HG03060 (cell line): ENCODE data around the gene PAFAH1B2.
"Not testable (repeated sequence)": the region's sequence is repeated elsewhere in the genome, so short reads cannot be mapped to it uniquely, and the experiment has no call there.

ENCODE experiments used
- ATAC-seq: cut with Tn5 transposase; IDR thresholded peaks from one replicate; pipeline ENCODE4 v1.9.1; 2021; ENCODE audit warnings: low read depth, moderate number of reproducible peaks; ENCODE audit not compliant: unreplicated experiment

The PAFAH1B2 gene

DNA sequence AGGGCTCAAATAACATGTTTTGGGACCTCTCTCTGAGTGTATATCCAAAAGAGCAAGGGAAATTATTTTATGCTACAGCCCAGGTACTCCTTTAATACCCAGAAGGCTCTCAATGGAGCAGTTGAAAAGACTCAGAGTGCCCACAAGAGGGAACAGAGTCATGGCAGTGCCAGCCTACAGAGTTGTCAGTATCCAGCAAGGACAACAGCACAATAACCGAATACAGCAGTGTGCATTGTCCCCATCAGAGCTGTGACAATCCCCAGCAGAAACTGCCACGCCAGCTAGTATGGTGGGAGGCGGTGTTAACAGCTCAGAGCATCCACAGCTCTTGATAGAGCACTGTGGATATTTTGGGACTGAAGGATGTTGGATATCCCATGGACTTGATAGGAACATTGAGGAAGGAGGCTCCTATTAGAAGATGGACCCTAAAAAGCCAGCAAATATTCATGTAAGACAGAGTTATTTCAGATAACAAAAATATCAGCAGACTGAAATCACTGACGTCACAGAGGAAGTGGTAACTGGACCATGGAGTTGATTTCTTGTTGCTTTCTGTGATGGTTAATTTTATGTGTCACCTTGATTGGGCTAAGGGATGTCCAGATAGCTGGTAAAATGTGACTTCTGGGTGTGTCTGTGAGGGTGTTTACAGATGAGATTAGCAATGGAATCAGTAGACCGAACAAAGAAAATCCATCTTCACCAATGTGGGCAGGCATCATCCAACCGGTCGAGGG, 17.7 kb upstream of the PAFAH1B2 start:
- ATAC-seq = no peak

DNA sequence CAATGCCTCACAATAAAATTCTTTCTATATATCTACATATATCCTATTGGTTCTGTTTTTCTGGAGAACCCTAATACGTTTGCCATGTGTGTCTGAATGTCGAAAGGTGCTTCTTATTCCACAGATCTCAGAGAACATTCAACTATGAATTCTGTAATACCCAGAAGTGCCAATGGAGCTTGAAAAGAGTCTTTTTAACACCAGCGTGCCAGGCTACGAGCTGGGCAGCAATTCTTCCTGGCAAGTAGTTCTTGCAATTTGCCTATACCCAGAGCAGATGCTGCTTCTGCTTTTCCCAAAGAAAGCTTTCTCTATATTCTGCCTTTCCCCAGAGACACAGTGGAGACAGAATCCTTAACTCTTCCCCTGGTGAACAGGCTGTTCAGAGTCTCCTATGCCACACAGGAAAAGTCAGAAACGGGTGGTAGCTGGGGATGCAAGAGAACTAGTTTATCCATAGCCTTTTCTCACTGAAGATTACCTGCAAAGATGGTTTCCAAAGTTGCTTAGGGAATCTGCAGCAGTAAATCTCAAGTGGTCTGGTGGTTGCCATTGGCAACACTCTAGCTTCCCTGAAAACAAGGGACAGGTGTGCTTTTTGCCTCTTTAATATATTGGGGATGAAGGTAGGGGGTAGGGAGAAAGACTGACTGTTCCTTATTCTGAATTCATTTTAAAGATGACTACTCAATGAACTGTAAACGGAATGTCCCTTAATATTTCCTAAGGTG, 16.8 kb upstream of the PAFAH1B2 start:
- no peak for ATAC-seq

DNA sequence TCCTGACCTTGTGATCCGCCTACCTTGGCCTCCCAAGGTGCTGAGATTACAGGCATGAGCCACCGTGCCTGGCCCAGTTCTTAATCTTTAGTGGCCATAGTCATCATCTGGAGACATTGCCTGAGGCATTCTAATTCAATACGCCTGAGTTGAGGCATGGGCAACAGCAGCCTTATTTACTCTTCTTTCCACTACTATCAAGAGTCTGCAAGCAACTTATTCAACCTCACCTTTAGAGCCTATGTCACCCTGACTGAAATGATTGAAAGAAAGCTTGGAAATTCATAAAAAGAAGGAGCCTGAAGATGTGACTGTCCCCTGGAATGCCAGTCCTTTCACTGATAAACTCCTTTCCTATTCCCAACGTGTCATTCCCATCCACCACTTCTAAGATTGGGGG, 15.8 kb upstream of the PAFAH1B2 start:
- no peak for ATAC-seq

DNA sequence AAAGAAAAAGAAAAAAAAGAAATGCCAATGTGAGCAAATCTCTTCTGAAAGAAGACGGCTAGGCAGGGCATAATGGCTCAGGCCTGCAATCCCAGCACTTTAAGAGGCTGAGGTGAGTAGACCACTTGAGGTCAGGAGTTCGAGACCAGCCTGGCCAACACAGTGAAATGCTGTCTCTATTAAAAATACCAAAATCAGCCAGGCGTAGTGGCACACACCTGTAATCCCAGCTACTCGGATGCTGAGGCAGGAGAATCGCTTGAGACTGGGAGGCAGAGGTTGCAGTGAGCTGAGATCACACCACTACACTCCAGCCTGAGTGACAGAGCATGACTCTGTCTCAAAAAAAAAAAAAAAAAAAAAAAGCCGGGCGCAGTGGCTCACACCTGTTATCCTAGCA, 13.7 kb upstream of the PAFAH1B2 start:
- ATAC-seq = not testable (repeated sequence)

DNA sequence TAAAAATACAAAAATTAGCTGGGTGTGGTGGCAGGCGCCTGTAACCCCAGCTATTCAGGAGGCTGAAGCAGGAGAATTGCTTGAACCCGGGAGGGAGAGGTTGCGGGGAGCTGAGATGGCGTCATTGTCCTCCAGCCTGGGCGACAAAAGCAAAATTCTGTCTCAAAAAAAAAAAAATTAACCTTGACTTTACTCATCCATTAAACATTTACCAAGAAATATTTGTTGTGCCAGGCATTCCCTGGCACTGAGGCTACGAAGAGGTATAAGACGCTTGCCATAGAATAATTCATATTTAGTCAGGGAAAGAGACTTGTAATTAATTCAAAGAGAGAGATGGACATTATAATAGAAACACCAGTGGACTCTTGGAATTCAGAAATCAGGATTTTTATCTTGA, 13.2 kb upstream of the PAFAH1B2 start:
- no peak for ATAC-seq

DNA sequence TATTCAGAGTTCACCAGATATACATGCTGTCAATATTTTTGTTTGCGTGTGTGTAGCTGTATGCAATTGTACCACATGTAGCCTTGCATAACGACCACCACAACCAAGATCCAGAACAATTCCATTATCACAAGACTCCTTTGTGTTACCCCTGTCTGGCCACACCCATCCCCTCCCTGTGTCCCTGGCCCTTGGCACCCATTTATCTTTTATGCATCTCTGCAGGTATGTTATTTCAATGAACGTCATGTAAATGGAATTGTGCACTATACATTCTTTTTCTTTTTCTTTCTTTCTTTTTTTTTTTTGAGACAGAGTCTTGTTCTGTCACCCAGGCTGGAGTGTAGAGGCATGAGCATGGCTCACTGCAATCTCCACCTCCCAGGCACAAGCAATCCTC, 9.7 kb upstream of the PAFAH1B2 start:
- no peak for ATAC-seq

DNA sequence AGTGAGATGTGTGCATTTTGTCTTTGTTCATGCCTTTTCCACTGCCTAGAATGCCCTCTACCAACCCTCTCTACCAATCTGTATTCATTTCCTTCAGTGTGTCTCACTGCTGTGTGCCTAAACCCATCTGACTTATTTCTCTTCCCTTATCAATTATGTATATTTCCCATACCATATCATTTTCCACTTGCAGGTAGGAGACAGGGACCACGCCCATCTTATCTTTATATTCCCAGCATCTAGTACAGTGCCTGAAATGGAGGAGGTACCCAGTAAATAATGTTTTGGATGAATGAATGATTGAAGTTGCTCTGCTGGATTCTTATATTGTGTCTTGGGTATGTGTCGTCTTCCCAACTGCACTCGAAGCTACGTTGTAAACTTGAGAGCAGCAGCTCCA, 9.1 kb upstream of the PAFAH1B2 start:
- not testable (repeated sequence) for ATAC-seq

DNA sequence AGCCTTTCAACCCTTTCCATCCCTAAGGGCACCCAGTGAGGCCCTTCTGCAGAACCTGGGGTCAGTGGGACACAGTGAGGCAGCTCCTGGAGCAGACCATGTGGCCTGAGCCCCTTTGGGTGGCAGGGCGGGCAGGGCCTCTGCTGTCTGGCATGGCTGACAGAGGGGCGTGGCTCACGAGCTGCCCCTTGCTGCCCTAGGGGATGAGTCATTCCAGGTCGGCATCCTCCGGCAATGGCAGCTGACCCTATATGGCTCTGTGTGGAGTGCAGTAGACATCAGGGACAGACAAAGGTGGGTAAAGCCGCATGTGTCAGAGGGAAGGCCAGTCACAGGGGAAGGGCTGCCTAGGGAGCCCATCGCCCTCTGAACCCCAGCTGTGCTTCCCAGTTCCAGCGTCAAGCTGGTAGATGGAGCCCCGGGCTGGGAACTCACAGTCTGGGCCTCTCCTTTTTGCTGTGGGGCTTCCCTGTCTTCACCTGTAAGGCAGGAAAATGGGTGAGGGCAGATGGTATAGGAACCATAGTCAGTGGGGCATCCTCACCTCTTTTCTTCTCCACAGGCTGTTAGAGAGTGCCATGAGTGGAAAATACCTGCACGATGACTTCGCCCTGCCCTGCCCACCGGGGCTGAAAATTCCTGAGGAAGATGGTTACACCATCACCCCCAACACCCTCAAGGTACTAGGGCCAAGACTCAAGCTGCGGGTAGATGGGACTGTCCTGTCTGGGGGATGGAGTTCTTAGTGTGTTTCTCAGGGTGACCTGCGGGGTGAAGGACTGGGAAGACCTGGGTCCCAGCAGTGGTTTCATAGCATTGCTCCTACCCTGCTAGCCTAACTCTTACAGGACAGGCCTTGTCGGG, 6.6 kb upstream of the PAFAH1B2 start:
- not testable (repeated sequence) for ATAC-seq

DNA sequence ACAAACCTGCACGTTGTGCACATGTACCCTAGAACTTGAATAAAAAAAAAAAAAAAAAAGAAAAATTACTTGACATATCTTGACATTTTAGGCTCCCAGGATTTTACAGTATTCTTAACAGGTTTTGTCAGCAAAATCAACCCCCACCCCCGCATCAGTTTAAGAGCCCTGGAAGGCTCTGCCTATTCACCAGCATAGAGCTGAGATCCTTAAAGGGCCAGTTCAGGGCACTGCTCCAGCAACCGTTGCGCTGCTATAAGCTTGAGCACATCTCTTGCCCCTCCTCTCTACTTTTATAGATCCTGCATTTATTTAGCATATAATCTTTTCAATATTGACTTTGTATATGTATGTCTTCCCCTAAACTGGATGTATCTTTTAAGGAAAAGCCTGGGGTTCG, 697 bp upstream of the PAFAH1B2 start:
- ATAC-seq = no peak

DNA sequence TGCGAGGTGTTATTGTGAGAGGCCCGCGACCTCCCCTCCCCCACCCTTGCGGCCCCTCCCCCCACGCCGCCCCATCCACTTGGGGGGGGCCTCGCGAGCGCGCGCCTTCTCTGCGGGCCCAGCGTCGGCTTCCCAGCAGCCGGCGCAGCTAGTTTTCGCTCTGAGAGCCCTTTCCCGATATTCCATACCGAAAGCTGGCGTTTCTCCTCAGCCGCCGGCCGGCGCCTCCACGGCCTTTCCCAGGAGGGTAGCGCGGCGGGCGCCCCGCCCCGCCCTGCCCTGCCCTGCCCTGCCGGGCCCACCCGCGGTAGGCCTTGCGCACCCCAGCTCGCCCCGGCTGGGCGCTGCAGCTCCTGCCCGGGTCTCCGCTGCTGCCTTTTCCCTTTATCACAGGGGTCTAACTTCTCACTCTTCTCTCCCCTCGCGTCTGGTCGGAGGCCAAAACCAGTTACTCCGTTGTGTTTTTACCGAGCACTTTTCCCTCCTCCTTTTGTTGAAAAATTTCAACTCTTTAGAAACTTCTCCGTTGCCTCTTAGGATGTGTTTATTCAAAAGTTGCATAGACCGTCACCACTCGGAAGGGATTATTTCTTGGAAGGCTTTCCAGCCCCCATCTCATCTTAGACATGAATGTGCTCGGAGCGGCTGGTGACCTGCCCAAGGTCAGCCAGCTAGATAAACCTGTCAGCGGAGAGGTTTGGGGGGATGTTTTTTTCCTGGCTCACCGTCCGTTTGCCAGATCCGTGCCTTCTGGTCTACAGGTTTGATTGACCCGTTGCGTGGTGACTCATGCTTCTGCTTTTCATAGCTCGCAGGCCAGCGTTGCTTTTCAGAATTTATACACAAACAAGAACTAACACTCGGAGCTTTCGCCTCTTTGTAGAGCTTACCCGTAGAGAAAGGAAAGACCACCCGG, 648 bp downstream of the PAFAH1B2 start:
- peak; percentile 27 for ATAC-seq

DNA sequence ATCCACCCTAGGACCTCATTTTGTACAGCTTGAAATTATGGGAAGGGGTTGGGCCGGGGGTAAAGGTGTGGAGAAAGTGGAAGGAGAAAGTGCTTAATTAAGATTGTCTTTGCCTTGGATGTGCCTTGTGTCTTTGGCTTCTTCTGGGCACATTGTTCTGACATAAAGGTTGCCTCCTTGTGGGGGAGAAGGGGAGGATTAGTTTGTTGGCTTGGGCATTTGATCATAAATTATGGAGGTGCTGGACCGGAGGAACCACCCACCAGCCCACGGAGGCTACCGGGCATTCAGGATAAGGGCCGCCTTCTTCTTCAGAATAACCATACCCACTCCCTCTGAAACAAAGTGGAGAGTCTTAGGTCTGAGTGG, 1.3 kb downstream of the PAFAH1B2 start:
- no peak for ATAC-seq

DNA sequence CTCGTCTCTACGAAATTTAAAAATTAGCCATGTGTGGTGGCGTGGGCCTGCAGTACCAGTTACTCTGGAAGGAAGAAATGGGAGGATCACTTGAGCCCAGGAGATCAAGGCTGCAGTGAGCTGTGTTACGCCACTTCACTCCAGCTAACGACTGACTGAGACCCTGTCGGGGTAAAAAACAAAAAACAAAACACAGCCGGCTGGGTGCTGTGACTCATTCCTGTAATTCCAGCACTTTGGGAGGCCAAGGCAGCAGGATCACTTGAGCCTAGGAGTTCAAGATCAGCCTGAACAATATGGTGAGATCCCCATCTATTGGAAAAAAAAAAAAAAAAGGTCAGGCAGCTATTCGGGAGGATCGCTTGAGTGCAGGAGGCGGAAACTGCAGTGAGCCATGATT, 2.4 kb downstream of the PAFAH1B2 start:
- no peak for ATAC-seq

DNA sequence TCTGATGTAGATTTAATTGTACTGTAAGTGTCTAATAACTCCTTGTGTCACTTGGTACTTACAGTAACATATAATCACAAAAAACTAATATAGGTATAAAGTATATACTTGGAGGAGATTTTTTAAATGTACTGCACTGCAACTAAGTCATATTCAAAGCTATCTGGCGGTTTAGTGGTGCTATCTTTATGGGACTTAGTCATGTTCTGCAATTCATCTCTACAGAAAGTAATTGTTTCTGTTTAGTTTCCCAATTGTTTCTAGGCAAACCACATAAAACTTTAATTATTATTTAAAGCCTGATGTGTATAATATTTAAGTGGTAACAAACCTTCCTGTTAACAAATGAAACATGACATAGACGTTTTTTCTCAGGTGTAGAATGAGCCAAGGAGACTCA, 8.0 kb downstream of the PAFAH1B2 start:
- no peak for ATAC-seq

DNA sequence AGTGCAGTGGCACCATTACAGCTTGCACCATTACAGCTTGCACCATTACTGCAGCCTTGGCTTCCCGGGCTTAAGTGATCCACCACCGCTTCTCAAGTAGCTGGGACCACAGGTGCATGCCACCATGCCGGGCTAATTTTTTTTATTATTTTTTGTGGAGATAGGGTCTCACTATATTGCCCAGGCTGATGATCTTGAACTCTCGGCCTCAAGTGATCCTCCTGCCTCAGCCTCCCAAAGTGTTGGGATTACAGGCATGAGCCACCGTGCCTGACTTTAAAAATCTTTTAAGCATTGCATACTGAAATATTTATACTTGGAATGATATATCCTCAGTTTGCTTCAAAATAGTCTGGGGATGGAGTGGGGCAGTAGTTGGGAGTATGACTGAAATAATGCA, 10.4 kb downstream of the PAFAH1B2 start:
- ATAC-seq = no peak

DNA sequence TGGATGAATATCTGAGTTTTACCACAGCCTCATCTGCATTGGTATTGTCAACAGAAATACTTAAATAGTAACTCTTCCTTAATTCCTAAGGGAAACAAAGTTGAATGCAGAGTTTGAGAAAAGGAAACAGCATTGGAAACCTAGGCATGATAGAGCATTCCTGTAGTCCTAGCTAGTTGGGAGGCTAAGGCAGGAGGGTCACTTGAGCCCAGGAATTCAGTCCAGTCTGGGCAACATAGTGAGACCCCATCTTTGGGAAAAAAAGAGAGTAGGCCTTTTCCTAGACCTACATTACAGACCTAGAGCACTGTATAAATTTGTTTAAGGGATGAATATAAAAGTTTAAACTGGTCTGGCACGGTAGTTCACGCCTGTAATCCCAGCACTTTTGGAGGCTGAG, 13.4 kb downstream of the PAFAH1B2 start:
- no peak for ATAC-seq

DNA sequence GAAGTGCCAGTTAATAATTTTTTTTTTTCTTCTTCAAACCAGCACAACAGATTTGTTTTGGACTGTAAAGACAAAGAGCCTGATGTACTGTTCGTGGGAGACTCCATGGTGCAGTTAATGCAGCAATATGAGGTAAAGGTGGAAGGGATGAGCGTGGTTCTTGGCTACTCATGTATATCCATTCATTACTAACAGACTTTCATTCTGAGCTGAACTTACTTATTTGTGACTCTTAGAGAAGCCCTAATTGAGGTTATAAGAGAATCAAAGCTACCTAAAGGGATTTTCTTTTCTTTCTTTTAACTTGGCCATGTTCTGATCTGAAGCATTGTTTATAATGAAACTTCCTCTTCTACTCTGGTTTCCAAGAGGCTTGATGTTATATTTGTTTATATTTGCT, 15.8 kb downstream of the PAFAH1B2 start:
- ATAC-seq = no peak

DNA sequence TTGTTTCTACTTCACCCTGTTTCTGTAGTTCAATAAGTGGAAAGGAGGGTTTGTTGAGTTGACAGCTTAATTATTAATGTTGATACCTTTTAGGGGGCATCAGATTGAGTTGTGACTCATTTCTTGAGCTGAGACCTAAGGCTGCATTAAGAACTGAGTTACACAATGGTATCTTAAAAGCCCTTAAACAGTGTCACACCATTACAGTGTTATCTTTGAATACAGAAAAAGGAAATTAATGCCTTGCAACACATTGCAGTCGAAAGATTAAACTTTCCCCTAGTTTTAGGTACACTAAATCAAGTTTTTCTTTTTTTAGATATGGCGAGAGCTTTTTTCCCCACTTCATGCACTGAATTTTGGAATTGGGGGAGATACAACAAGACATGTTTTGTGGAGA, 16.7 kb downstream of the PAFAH1B2 start:
- no peak for ATAC-seq

DNA sequence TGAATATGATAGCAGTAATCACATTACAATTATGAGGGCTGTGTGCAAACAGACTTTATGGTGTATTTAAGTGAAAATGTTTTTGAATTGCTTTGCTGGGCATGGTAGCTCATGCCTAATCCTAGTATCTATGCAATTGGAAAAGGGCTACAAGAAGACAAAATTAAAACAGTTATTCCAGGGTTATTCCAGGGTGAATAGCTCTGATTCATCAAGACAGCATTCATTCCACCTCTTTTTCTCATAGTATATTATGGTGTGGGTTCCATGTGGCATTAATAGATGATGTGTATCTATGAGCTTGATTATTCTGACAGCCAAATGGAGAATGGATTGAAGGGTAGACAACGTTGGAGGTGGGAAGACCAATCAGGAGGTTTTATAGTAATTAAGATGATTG, 22.4 kb downstream of the PAFAH1B2 start:
- ATAC-seq = no peak

DNA sequence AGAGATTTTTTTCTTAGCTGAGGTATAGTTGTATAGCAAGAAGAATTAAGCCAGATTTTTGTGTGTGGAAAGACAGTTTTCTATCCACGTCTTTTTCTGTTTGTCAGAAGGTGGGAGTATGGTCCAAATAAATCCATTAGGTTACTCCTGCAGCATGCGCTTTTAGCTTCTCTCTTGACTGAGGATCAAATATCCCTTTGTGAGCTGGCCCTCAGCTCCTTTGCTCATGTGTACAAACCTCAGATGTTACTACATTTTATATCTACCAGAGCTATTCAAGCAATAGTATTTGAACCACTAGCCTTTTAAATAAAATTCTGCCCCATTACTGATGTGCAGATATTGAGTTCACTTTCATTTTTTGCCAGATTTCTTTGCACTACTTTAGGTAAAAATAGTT, 25.6 kb downstream of the PAFAH1B2 start:
- ATAC-seq = no peak

DNA sequence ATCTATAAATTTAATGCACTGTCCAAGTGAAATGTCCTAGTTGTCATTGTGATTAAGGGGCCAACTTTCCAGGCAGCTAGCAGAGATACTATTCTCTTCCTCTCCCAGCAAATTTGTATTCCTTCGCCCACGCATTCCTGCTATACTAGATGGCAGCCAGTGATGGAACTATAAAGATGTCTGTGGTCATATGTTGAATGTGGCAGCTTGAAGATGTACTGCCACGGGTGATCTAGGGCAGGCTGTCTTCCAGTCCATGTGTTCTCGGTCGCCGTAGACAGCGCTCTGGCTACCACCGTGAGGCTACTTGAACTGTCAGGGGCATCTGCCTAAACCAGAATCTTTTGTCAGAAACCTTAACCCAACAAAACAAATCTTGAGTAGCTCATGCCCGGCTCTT, 26.1 kb downstream of the PAFAH1B2 start:
- no peak for ATAC-seq
